Endothelial cell (in vitro differentiated cells): ENCODE results near the gene FTCD. TPM values are rescaled to one million over a fixed set of nuclear protein-coding genes. Genes with fewer than 3 reads are reported as not detected.

ENCODE experiments used
- DNase-seq: peaks from one replicate; pipeline ENCODE4 v3.0.0; 2021; ENCODE audit warnings: low spot score
- H3K27ac Mint-ChIP-seq: one replicate; pipeline ENCODE4 v1.8.0; 2021; ENCODE audit warnings: mixed read lengths, inconsistent platforms; ENCODE audit not compliant: unreplicated experiment
- H3K27me3 Mint-ChIP-seq: one replicate; pipeline ENCODE4 v1.8.0; 2021; ENCODE audit warnings: mild to moderate bottlenecking, moderate library complexity, mixed read lengths, inconsistent platforms; ENCODE audit not compliant: unreplicated experiment
- H3K36me3 Mint-ChIP-seq: one replicate; pipeline ENCODE4 v1.8.0; 2021; ENCODE audit warnings: mild to moderate bottlenecking, low read depth, mixed read lengths, inconsistent platforms; ENCODE audit not compliant: unreplicated experiment
- H3K4me1 Mint-ChIP-seq: one replicate; pipeline ENCODE4 v1.8.0; 2021; ENCODE audit warnings: mild to moderate bottlenecking, mixed read lengths, inconsistent platforms; ENCODE audit not compliant: unreplicated experiment
- H3K4me3 Mint-ChIP-seq: one replicate; pipeline ENCODE4 v1.8.0; 2021; ENCODE audit warnings: mild to moderate bottlenecking, mixed read lengths, inconsistent platforms; ENCODE audit not compliant: unreplicated experiment
- H3K9me3 Mint-ChIP-seq: one replicate; pipeline ENCODE4 v1.8.0; 2021; ENCODE audit warnings: mixed read lengths, inconsistent platforms; ENCODE audit not compliant: unreplicated experiment
- total RNA-seq: library from RNA; stranded (reverse); fragmentation: NEBNext Ultra II Directional; extraction: Animal tissue kit (Norgen Biotek cat#: 25700); gene quantifications from one replicate; pipeline ENCODE4 v1.2.1, GENCODE V29; 2021; ENCODE audit not compliant: unreplicated experiment
- TF ChIP-seq, protein P1 (sequence below): fragments of 200-600 bp; sonication (generic); IDR thresholded peaks from one replicate; pipeline ENCODE4 v1.5.0; 2021; ENCODE audit warnings: antibody characterized with exemption; ENCODE audit not compliant: unreplicated experiment

The FTCD gene
- total RNA-seq, 1 donor from 2014 or later = 1.5 TPM

DNA sequence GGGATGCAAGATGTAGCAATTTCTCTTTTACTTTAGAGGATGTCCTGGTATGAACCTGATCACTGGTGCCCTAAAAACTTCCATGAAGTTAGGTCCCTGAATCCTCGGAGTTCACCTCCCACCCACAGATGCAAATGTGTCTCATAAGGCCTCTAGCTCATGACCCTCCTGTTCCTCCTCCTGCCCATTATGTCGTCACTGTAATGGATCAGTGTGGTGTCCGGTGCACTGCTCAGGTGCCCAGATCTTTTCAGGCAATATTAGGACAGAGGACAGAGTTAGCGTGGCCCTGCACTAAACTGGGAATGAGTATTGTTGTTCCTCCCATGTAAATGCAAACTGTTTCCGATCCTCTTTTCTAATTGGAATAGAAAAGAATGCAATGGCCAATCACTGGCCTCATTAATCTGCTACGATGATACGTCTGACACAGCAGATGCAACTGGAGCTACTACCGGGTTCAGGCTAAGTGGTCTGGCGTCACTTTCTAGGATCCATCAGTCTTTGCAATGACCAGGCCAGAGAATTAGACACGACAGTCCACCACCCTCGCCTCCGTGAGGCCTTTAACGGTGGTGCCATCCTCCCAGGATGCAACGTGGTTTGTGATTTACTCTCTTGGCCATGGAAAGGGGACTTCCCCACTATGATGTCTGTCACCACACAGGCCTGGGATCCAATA is 60.8 kb downstream of the FTCD start:
- Mint-ChIP-seq H3K27me3 (peaks cover 21% of the 10 kb centered on the region), H3K4me3 (no peak overlapping the region), H3K4me1 (peaks cover 10% of the 10 kb centered on the region), H3K36me3 (peaks cover 30% of the 10 kb centered on the region), H3K9me3 (peaks cover 20% of the 10 kb centered on the region), H3K27ac (no peak overlapping the region)
- TF ChIP-seq, protein P1, sequence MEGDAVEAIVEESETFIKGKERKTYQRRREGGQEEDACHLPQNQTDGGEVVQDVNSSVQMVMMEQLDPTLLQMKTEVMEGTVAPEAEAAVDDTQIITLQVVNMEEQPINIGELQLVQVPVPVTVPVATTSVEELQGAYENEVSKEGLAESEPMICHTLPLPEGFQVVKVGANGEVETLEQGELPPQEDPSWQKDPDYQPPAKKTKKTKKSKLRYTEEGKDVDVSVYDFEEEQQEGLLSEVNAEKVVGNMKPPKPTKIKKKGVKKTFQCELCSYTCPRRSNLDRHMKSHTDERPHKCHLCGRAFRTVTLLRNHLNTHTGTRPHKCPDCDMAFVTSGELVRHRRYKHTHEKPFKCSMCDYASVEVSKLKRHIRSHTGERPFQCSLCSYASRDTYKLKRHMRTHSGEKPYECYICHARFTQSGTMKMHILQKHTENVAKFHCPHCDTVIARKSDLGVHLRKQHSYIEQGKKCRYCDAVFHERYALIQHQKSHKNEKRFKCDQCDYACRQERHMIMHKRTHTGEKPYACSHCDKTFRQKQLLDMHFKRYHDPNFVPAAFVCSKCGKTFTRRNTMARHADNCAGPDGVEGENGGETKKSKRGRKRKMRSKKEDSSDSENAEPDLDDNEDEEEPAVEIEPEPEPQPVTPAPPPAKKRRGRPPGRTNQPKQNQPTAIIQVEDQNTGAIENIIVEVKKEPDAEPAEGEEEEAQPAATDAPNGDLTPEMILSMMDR = no peak
- no peak for DNase-seq

DNA sequence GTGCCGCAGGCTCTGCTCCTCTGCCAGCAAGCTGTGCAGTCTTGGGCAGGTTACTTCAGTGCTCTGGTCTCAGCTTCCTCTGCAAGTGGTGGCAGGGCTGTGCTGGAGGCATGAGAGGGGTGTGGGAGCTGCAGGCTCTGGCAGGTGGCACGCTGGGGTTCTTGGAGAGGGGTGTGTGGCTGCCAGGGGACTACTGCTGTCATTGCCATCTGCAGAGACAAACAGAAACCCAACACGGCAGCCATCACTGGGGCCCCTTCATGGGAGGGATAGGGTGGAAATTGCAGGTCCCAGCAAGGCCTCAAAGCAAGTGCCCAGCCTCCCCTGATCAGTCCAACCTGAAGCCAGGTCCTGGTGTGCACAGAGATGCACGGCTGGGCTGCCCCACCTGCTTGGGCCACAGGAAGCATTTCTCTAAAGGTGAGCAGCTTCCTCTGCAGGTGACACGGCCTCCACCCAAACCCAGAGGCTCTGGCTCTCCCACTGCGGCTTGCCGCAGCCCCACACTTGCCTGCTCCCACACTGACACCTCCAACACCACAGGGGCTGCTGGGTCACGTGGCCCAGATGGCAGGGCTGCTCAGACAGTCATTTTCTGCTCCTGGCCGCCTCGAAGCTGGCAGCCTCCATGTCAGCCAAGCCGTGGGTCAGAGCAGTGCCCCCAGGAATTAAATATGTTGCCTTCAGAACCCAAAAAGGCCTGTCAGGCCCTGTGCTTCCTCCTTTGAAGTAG is 61.5 kb downstream of the FTCD start:
- peaks cover 20% of the 10 kb centered on the region for H3K9me3 Mint-ChIP-seq
- H3K4me3 Mint-ChIP-seq = no peak overlapping the region
- DNase-seq = no peak
- peaks cover 8% of the 10 kb centered on the region for H3K4me1 Mint-ChIP-seq
- H3K36me3 Mint-ChIP-seq = peaks cover 30% of the 10 kb centered on the region
- H3K27ac Mint-ChIP-seq = no peak overlapping the region
- peaks cover 19% of the 10 kb centered on the region for H3K27me3 Mint-ChIP-seq
- TF ChIP-seq, protein P1 = no peak

DNA sequence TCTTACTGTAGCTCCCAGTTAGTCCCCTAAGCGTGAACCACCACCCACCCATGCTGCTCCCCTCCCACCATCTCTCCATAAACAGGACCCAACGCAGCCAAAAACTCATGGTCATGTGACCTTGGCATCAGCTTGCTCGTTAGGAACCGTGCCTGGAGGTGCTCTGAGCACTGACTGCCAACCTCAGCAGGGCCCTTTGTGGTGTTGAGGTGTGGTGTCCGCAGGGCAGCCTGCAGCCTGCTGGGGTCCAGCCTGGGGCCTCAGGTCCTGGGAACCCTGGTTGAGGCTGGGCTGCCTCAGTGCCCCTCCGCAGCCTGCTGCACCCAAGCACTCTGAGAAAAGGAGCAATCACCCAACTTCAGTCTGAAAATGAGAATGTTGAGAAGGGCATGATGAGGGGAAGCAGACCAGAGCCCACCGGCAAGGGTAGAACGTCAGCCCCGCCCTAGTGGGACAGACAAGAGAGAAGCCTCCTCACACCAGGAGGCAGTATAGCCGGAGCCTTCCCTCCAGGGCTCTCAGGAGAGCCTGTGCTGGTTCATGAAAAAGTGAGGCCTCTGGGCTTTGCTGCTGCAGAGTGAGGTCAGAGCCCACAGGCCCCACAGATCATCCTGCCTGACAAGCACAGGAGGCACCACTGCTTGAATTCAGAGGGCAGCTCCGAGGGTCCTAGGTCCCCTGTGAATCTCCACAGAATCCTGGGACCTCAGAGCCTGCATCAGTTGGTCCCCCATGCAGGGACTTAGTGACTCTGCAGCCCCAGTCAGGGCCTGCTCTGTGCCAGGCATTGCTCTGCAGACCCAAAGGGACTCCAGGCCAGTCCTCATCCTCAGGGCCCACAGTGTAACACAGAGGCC is 62.3 kb downstream of the FTCD start:
- Mint-ChIP-seq H3K9me3 (peaks cover 20% of the 10 kb centered on the region), H3K4me1 (peaks cover 8% of the 10 kb centered on the region), H3K36me3 (peaks cover 30% of the 10 kb centered on the region), H3K27me3 (peaks cover 19% of the 10 kb centered on the region), H3K4me3 (peak overlapping the region; percentile 15), H3K27ac (no peak overlapping the region)
- TF ChIP-seq, protein P1 = no peak
- no peak for DNase-seq

DNA sequence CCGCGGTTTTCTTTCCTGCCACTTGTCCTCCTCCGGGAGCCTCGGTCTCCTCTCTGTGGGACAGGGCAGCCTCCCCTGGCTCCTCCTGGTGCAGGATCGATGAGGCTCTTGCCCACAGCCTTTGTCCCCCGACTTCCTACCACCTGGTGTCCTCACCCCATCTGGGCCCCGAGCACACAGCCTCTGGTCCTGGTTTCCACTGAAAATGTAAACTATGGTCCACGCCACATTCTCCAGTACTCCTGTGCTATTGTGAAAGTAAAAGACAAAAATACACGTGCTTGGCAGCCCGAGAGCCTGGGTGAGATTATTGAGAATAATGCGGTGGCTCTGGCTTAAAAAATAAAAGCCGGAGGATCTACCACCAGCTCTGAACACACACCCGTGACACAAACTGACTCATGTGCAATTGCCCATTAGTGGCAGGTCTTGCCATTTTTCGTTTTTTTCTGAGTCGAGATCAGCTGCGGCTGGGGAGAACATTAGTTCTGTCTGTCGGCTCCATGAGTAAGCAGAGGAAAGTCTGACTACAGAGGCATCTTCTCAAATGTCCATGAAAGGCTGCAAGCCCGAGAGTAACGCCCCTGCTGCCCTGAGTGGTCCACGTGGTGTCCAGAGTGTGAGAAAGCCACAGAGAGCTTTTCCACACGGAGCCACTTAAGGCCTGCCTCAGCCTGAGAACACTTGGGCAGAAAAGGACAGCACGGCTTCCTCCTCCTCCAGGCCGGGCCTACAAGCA is 63.2 kb downstream of the FTCD start:
- Mint-ChIP-seq H3K27me3 (peaks cover 19% of the 10 kb centered on the region), H3K4me3 (peak overlapping the region; percentile 15), H3K4me1 (peaks cover 8% of the 10 kb centered on the region), H3K36me3 (peaks cover 30% of the 10 kb centered on the region), H3K9me3 (peaks cover 20% of the 10 kb centered on the region), H3K27ac (no peak overlapping the region)
- TF ChIP-seq, protein P1 = no peak
- no peak for DNase-seq
